Measurements from ENCODE around the gene ADCY4. TPM values are rescaled to one million over a fixed set of nuclear protein-coding genes. Genes with fewer than 3 reads are reported as not detected.

Gene ADCY4
- total and polyA plus RNA-seq, 2 donors (not counting 3 experiments of a cell fraction or from before 2014, with no cell fraction given): 81.6 to 84.0 TPM

DNA sequence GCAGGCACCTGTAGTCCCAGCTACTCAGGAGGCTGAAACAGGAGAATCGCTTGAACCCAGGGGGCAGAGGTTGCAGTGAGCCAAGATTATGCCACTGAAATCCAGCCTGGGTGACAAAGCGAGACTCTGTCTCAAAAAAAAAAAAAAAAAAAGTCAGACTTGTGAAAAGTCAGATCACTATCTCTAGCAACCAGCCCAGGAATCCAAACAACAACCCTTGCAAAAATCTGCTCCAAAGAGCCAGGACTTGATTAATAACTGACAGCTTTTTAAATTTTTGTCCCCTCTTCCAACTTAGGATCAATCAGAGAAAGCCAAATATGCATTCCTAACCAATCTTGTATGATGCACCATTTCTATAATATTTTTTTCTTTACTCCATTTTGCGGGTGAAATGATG is 25.4 kb upstream of the ADCY4 start:
- intact Hi-C loops (cut with micrococcal nuclease): no loop called here
- ChIA-PET CTCF (interaction anchor here (1.0 to 8.1 kb wide), 4 partner anchors 18 to 77 kb away, joined by 3 to 62 read pairs (median 28); no protein-coding TSS in a partner anchor), POLR2A (no interaction called here)
- DNase-seq (ENCODE audit: low read depth, low spot score) (no peak), FAIRE-seq (no peak)
- H4K20me1 ChIP-seq (replicated peaks; ENCODE audit: control insufficient read depth, extremely low read depth, insufficient read depth, low read length): no peaks in the 10 kb centered on the region
- H3K4me3 ChIP-seq (replicated peaks in 1 of 3; ENCODE audit: insufficient read depth in 1 of 3, low read depth in 1 of 3, low read length in 3 of 3): no peak overlapping the region
- H2AFZ ChIP-seq (ENCODE audit: low read depth, low read length): no peak overlapping the region
- peaks cover 0 to 3% of the 10 kb centered on the region in 2 experiments for H3K27me3 ChIP-seq (ENCODE audit: control insufficient read depth in 2 of 2, insufficient read depth in 2 of 2, low read length in 2 of 2)
- H3K9me3 ChIP-seq (replicated peaks; ENCODE audit: control insufficient read depth, insufficient read depth, low read length): no peaks in the 10 kb centered on the region
- no peak overlapping the region for H3K27ac ChIP-seq (ENCODE audit: insufficient read depth, low read depth, low read length)
- H3K9ac ChIP-seq (replicated peaks; ENCODE audit: extremely low read depth, insufficient read depth, low read length): no peak overlapping the region
- no peak overlapping the region for H3K4me2 ChIP-seq (ENCODE audit: insufficient read depth, low read length)
- H3K9me1 ChIP-seq (replicated peaks; ENCODE audit: control insufficient read depth, extremely low read depth, insufficient read depth, low read length): no peaks in the 10 kb centered on the region
- no TSS peak for BruUV-seq (replicated peaks)
- dilution Hi-C loops (cut with MboI; ENCODE audit: extremely low pct_ligation_motif_present, low sequenced_read_pairs): no loop called here
- H3K36me3 ChIP-seq (ENCODE audit: control insufficient read depth in 2 of 2, extremely low read depth in 1 of 2, insufficient read depth in 2 of 2, low read length in 2 of 2): no peaks in the 10 kb centered on the region
- no peaks in the 10 kb centered on the region for H3K79me2 ChIP-seq (ENCODE audit: control insufficient read depth, insufficient read depth, low read length)
- H3K4me1 ChIP-seq (ENCODE audit: control insufficient read depth, extremely low read depth, insufficient read depth, low read length): peaks cover 5% of the 10 kb centered on the region
- TF ChIP-seq CTCF (IDR thresholded peaks at IDR 0.05; ENCODE audit: extremely low read depth in 1 of 2, insufficient read depth in 1 of 2, low read depth in 1 of 2, low read length in 2 of 2) (no peak), MAX (IDR thresholded peaks at IDR 0.05; ENCODE audit: insufficient read depth, insufficient read length) (no peak), EZH2 (IDR thresholded peaks at IDR 0.05; ENCODE audit: borderline replicate concordance, low read depth, low read length, severe bottlenecking) (no peak), POLR2A (IDR thresholded peaks at IDR 0.05; ENCODE audit: low read depth, low read length) (no peak), FOS (IDR thresholded peaks at IDR 0.05; ENCODE audit: borderline replicate concordance, insufficient read depth, low read length) (no peak), POLR2AphosphoS5 (IDR thresholded peaks at IDR 0.05; ENCODE audit: insufficient read depth, low read depth, low read length) (no peak), JUN (IDR thresholded peaks at IDR 0.05; ENCODE audit: borderline replicate concordance, insufficient read depth, insufficient read length, low read depth) (no peak), GATA2 (IDR thresholded peaks at IDR 0.05; ENCODE audit: insufficient read depth, insufficient read length, low read depth, low read length) (no peak), MYC (IDR thresholded peaks at IDR 0.05; ENCODE audit: low read depth, low read length) (no peak)
